NCI-H524 (cell line): ENCODE measurements around the gene HDAC9.

Experiments
- DNase-seq, 2 experiments: peaks; one replicate each; lab custom pipeline; 2025; lab: John Stamatoyannopoulos, UW

HDAC9 gene

GRCh38 chr7:18494821-18495408 is 634 bp upstream of the HDAC9 start:
- no peak for DNase-seq

GRCh38 chr7:18496341-18496700 is 772 bp downstream of the HDAC9 start:
- no peak for DNase-seq

GRCh38 chr7:18497082-18497481 is 1.5 kb downstream of the HDAC9 start:
- no peak for DNase-seq

- DNase-seq: no peak
Observed at GRCh38 chr7:18497800-18498199, 2.3 kb downstream of the HDAC9 start.

GRCh38 chr7:18498341-18498740 is 2.8 kb downstream of the HDAC9 start:
- DNase-seq: peak in 1 of 2 experiments; percentile 6

- DNase-seq: no peak
Observed at GRCh38 chr7:18499407-18500177, 4.0 kb downstream of the HDAC9 start.

- DNase-seq: no peak
Observed at GRCh38 chr7:18503126-18503866, 7.7 kb downstream of the HDAC9 start.

- DNase-seq: peak in 1 of 2 experiments; percentile 10
Observed at GRCh38 chr7:18504965-18505364, 9.4 kb downstream of the HDAC9 start.

- DNase-seq: no peak
Observed at GRCh38 chr7:18505870-18506460, 10.4 kb downstream of the HDAC9 start.

GRCh38 chr7:18508443-18509427 is 13.2 kb downstream of the HDAC9 start:
- no peak for DNase-seq

GRCh38 chr7:18509481-18509880 is 13.9 kb downstream of the HDAC9 start:
- DNase-seq: no peak

GRCh38 chr7:18511351-18512140 is 16.0 kb downstream of the HDAC9 start:
- no peak for DNase-seq

- no peak for DNase-seq
Observed at GRCh38 chr7:18513343-18513742, 17.8 kb downstream of the HDAC9 start.

GRCh38 chr7:18515067-18515466 is 19.5 kb downstream of the HDAC9 start:
- no peak for DNase-seq

- DNase-seq: no peak
Observed at GRCh38 chr7:18517646-18518045, 22.1 kb downstream of the HDAC9 start.

GRCh38 chr7:18518555-18518954 is 23.0 kb downstream of the HDAC9 start:
- DNase-seq: no peak

- DNase-seq: no peak
Observed at GRCh38 chr7:18520450-18521235, 25.1 kb downstream of the HDAC9 start.

- no peak for DNase-seq
Observed at GRCh38 chr7:18521236-18521589, 25.7 kb downstream of the HDAC9 start.

- no peak for DNase-seq
Observed at GRCh38 chr7:18521945-18522566, 26.5 kb downstream of the HDAC9 start.
